GM12891 (cell line): ENCODE measurements around the gene PDLIM7.
"Not testable (repeated sequence)": the region's sequence is repeated elsewhere in the genome, so short reads cannot be mapped to it uniquely, and the experiment has no call there.

Source experiments
- DNase-seq: peaks from one replicate; pipeline ENCODE4 v3.0.0; 2011; ENCODE audit warnings: low spot score; ENCODE audit not compliant: insufficient read length
- FAIRE-seq: peaks from 2 replicates; lab custom pipeline; 2011; peaks lifted over from hg19 to GRCh38; lab: Jason Lieb, UNC
- PAX5 ChIP-seq: IDR thresholded peaks from 2 replicates; pipeline ENCODE4 v1.6.1; 2011; ENCODE audit warnings: low read length, moderate library complexity, mild to moderate bottlenecking; ENCODE audit not compliant: insufficient read depth, severe bottlenecking
- POLR2A ChIP-seq: IDR thresholded peaks from 2 replicates; pipeline ENCODE4 v1.6.1; 2011; ENCODE audit warnings: low read depth, low read length, control low read depth
- POLR2AphosphoS5 ChIP-seq: IDR thresholded peaks from 2 replicates; pipeline ENCODE4 v1.6.1; 2011; ENCODE audit warnings: low read depth, low read length, control low read depth
- POU2F2 ChIP-seq: IDR thresholded peaks from 2 replicates; pipeline ENCODE4 v1.6.1; 2011; ENCODE audit warnings: low read depth, mild to moderate bottlenecking, control low read depth, low read length, moderate library complexity
- SPI1 ChIP-seq: IDR thresholded peaks from 2 replicates; pipeline ENCODE4 v1.6.1; 2011; ENCODE audit warnings: low read depth, low read length, control low read depth
- TAF1 ChIP-seq: IDR thresholded peaks from 2 replicates; pipeline ENCODE4 v1.6.1; 2011; ENCODE audit warnings: low read depth, low read length, control low read depth

PDLIM7 gene

GRCh38 chr5:177536386-177536785 lies 39.0 kb upstream of the PDLIM7 start:
- no peak for TF ChIP-seq POLR2AphosphoS5
- no peak for TF ChIP-seq POU2F2
- FAIRE-seq (no peak), DNase-seq (no peak)

- TF ChIP-seq TAF1 (no peak), SPI1 (no peak), POLR2AphosphoS5 (no peak), POLR2A (no peak), POU2F2 (no peak), PAX5 (no peak)
- FAIRE-seq (no peak), DNase-seq (no peak)
Measured at GRCh38 chr5:177535125-177535524, 37.7 kb upstream of the PDLIM7 start.

- FAIRE-seq, result not testable (repeated sequence)
Measured at GRCh38 chr5:177534433-177534832, 37.0 kb upstream of the PDLIM7 start.

GRCh38 chr5:177531209-177531940 lies 34.0 kb upstream of the PDLIM7 start:
- no peak for FAIRE-seq
- DNase-seq, result no peak
- TF ChIP-seq SPI1 (no peak), PAX5 (no peak), POLR2A (no peak)

More at GRCh38 chr5:177534433-177534832, 37.0 kb upstream of the PDLIM7 start:
- DNase-seq, result not testable (repeated sequence)

- no peak for TF ChIP-seq POLR2A
- TF ChIP-seq TAF1, result no peak
- no peak for TF ChIP-seq POU2F2
- no peak for TF ChIP-seq PAX5
- no peak for TF ChIP-seq SPI1
- TF ChIP-seq POLR2AphosphoS5, result no peak
- FAIRE-seq, result no peak
- no peak for DNase-seq
Measured at GRCh38 chr5:177530638-177531037, 33.2 kb upstream of the PDLIM7 start.

GRCh38 chr5:177529247-177530203 lies 32.1 kb upstream of the PDLIM7 start:
- no peak for TF ChIP-seq TAF1
- no peak for TF ChIP-seq PAX5
- no peak for TF ChIP-seq POLR2AphosphoS5
- no peak for TF ChIP-seq POLR2A
- no peak for TF ChIP-seq POU2F2
- no peak for TF ChIP-seq SPI1
- DNase-seq, result no peak
- FAIRE-seq, result no peak

- FAIRE-seq (no peak), DNase-seq (no peak)
Measured at GRCh38 chr5:177528631-177529030, 31.2 kb upstream of the PDLIM7 start.

GRCh38 chr5:177527595-177527994 lies 30.2 kb upstream of the PDLIM7 start:
- DNase-seq, result no peak
- FAIRE-seq, result no peak
- TF ChIP-seq PAX5, result no peak
- TF ChIP-seq TAF1, result no peak
- no peak for TF ChIP-seq POLR2AphosphoS5
- no peak for TF ChIP-seq SPI1
- TF ChIP-seq POLR2A, result no peak
- TF ChIP-seq POU2F2, result no peak

More at GRCh38 chr5:177528631-177529030, 31.2 kb upstream of the PDLIM7 start:
- TF ChIP-seq TAF1 (no peak), POU2F2 (no peak), PAX5 (no peak), POLR2A (no peak), SPI1 (no peak), POLR2AphosphoS5 (no peak)

GRCh38 chr5:177526791-177527190 lies 29.4 kb upstream of the PDLIM7 start:
- DNase-seq (no peak), FAIRE-seq (no peak)
- no peak for TF ChIP-seq TAF1
- no peak for TF ChIP-seq SPI1

- FAIRE-seq (no peak), DNase-seq (no peak)
- TF ChIP-seq POU2F2, result no peak
- no peak for TF ChIP-seq POLR2A
- TF ChIP-seq SPI1, result no peak
- no peak for TF ChIP-seq TAF1
- TF ChIP-seq POLR2AphosphoS5, result no peak
- TF ChIP-seq PAX5, result no peak
Measured at GRCh38 chr5:177526191-177526590, 28.8 kb upstream of the PDLIM7 start.
